GM21447 (cell line): Measurements from ENCODE around the gene C2CD4D.

Experiments used
- ATAC-seq: cut with Tn5 transposase; IDR thresholded peaks from one replicate; pipeline ENCODE4 v1.9.1; 2021; ENCODE audit not compliant: unreplicated experiment

C2CD4D gene

GRCh38 chr1:151815716-151816327, 23.8 kb downstream of the C2CD4D start:
- no peak for ATAC-seq

DNA sequence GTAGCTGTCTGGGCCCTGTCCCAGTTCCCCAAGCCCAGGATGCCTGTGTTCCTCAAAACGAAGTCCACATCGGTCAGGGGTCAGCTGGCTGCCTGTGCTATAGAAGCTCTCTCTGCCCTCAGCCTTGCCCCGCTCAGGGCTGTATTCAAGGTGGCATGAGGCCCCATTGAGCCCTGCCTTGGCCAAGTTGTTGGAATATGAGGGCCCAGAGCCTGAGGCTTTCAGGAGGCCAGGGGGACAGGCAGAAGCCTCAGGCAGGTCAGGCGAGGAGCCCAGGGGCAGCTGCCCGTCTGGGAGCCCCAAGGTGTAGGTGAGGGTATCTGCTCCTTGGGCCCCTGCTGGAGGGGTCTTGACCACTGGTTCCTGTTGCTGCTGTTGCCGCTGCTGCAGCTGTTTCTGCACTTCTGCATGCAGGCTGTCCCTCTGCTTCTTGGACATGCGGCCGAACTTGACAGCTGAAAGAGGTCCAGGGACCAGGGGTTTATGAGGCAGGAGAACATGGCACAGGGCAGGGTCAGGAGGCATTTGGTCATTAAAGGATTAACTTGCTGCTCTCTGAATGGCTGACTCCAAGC, 24.6 kb downstream of the C2CD4D start:
- no peak for ATAC-seq

DNA sequence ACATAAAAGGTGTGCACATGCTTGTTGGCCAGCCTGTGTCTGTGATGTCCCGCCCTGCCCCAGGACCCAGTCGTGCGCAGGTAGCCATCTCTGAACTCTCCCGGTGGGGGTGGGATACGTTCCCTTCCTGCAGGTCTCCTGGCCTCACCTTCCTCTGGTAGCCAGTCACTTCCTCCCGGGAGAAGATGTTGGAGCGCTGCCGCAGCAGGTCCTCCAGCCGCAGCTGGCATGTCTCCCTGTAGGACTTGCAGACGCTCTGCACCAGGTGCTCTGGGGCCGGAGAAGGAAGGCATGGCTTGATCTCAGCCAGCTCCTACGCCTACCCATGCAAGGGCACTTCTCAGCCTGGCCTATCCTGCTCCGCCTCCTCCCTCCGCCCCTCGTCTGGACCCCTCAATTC, 25.2 kb downstream of the C2CD4D start:
- ATAC-seq = no peak

DNA sequence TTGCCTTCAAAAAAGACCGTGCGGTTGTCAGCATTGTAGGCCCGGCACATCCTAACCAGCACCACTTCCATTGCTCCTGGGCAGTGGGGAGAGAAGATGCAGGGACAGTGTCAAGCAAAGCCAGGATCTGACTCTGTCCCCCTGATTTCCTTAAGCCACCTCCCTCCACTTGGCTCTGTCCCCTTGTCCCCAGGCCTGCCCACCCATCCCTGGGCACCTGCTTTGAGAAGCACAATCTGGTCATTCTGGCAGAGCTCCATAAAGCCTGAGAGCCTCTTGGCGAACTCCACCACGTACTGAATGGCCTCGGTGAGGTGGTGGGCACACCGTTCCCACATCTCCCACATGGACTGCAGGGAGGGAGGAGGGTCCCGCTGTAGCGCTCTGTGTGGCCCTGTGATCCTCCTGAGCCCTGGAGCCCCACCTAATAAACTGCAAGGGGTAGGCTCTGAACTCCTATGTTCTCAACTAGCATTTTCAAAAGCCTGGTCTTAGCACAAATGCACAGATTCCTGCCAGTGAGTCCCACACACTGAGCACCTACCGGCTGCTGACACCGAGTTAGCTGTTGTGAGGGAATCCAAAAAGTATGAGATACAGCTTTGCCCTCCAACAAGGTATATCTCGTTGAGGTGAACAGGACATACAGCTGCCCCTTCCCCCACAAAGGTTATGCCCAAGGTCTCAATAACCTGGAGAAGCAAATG, 26.2 kb downstream of the C2CD4D start:
- ATAC-seq = no peak

DNA sequence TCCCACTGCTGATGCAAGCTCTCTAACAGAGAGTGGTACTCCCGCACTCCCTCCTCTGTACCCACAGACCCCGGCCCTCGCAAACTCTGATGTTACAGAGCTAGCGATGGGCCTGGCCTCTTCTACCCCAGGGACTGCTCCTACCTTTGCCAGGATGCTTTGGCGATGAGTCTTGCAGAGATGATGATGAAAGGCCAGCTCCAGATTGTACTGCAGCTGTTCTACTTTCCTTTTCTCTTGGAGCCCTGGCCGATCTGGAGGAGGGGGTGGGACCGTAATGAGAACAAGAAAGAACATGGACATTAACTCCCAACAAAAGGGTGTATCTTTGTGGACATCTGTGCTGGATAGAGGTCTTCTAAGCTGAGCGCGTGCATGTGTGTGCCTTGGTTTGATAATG, 28.4 kb downstream of the C2CD4D start:
- no peak for ATAC-seq

- ATAC-seq = no peak
Measured at GRCh38 chr1:151809985-151810556, 29.5 kb downstream of the C2CD4D start.

DNA sequence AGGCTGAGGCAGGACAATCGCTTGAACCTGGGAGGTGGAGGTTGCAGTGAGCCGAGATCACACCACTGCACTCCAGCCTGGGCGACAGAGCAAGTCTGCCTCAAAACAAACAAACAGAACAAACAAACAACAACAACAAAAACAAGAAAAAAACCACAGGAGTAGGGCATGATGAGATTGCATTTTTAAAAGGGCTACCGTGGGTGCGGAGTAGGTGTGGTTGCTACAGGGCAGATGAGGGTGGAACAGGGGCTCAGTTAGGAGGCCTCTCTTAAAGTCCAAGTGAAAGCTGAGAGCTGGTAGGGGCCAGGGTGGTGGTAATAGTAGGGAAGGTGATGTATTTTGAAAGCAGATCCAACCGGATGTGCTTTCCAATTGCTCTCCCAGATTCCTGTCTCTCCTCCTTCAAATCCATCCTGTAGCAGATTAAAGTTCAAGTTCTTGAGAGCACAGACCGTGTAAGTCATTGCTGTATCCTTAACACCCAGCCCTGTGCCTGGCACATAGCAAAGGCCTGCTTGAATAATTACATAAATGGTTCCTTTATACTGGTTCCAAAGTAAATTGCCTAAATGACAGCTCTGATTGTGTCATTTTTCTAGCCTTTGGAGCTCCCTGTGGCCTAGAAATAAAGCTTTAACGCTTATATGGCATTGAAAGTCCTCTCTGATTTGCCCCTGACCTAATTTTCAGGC, 30.2 kb downstream of the C2CD4D start:
- ATAC-seq = no peak

GRCh38 chr1:151807766-151808165, 31.9 kb downstream of the C2CD4D start:
- no peak for ATAC-seq

GRCh38 chr1:151807131-151807530, 32.5 kb downstream of the C2CD4D start:
- no peak for ATAC-seq

GRCh38 chr1:151806170-151806569, 33.5 kb downstream of the C2CD4D start:
- ATAC-seq = no peak

DNA sequence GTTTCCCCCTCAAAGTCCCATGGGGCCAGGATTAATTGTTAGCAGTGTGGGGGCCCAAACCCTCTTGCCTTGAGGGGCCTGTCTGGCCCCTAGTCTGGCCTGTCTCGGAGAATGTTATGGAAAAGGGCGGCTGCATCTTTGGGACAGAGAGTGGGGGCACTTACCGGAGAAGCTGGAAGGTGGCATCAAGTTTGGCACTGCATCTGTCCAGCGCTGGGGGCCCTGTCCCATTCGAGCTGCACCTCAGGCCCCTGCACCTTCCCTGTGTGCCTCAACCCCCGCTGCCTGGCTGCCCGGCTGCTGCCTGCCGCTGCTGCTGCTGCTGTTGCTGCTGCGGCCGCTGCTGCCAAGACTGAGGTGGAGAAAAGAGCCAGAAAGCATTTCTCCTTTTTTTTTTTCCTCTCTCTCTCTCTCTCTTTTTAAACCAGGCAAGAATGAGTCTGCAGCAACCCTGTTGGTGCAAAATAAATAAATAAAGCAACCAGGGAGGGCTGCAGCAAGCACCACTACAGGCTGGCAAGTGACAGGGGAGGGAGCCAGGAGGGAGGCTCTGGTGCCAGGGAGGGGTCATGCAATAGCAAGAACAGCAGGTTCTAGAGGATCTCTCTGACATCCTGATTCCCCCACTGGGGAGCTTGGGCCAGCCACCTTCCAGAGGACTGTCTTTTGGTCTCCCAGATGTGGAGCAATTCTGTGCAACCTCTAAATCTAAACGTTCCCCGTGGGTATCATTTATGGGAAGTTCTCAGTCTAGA, 34.4 kb downstream of the C2CD4D start, which contains the start of gene LINGO4:
Gene LINGO4, minus strand, starts transcription at position 354 of the 755 bp plus-strand sequence. CDS start 2,715 bp downstream, outside the sequence.
- no peak for ATAC-seq

DNA sequence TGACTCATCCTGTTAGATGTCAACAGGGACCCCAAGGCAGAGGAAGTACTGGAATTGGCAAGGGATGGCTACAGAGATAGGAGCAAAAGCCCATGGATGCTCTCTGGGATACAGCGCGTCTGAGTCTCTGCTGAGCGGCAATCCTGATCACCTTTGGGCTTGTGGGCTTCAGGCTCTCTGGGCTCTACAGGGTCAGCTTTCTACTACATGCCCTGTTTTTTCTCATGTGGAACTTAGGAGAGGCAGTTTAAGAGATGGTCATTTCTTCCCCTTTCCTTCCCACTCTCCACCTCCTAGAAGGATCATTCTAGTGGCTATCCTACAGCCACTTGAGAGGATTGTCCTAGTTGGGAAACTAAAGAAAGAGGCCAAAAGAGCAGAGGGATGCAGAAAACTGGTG, 35.7 kb downstream of the C2CD4D start:
- no peak for ATAC-seq

DNA sequence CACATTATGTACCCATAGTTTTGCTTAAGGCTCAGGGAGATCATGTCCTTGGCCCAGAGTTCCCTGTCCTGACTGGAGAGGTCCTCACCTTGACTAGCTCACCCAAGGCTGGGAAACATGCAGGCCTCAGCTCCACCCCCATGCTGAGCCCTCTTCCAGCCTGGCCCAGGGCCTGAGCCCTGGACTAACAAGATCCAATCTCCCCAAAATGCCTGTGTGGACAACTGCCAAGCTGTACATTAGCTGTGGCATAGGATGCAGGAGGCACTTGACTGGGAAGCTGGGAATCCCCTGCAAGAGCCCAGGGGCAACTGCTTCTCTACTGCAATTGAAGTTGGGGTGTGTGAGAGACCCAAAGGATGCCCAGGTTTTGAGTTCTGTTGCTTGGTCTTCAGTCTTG, 36.5 kb downstream of the C2CD4D start:
- no peak for ATAC-seq

DNA sequence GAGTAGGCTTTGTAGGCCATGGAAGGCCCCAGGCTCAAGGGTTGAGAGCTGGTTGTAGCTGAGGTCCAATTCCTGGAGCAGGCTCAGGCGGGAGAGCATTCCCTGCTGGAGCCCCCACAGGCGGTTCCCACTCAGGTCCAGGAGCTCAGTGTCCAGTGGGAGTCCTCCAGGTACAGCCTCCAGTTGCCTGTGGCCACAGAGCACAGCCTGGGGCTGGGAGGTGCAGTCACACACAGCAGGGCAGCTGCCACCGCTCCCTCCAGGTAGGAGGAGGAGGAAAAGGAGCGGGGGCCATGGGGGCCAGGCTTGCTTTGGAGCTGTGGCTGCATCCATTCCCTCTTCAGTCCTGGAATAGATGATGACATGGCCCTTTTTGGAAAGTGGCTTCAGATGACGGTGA, 37.2 kb downstream of the C2CD4D start:
- no peak for ATAC-seq

GRCh38 chr1:151801846-151802245, 37.8 kb downstream of the C2CD4D start:
- ATAC-seq = no peak

DNA sequence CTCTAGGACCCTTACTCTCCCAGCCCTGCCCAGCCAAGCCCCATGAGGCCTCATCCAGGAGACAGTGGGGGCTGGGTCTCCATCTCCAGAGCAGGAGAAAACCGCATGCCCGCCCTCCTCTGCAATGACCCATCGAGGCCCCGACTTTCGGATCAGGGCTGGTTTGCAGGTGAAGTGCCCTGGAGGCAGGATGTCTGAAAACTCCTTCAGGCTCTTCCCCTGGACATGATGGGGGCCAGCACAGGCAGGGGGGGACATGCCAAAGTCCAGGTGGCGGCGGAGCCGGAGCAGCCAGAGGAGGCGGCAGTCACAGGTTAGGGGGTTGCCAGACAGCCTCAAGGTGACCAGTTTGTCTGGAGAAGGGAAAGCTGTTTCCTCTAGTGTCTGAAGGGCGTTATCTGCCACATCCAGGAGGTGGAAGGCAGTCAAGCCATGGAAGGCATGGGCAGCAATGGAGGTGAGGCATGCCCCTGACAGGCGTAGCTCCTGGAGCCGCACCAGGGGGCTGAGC, 38.3 kb downstream of the C2CD4D start:
- no peak for ATAC-seq

- no peak for ATAC-seq
Measured at GRCh38 chr1:151800830-151801229, 38.8 kb downstream of the C2CD4D start.

GRCh38 chr1:151799179-151800022, 40.2 kb downstream of the C2CD4D start:
- ATAC-seq = no peak

DNA sequence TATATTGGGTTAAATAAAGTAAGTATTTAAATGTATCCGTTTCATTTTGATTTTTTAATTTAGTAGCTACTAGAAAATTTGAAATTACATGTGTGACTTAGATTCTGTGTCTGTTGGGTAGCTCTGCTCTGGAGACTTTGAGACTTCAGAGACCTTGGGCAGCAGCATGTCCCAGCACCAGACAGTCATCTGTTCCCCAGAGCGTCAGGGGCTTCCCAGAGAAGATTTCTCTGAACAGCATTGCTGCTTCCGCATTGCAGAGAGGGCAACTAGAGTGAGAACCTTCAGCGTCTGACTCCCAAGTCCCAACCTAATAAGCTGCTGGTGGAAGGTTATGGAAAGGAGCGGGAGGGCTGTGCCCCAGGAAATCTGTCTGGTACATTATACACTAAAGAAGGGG, 41.0 kb downstream of the C2CD4D start:
- no peak for ATAC-seq
